NB4 (cell line): ENCODE measurements around the gene ABI1.
A peak's percentile ranks its signal among the peaks of the same experiment; 100 is the strongest.

Experiments
- DNase-seq: peaks from one replicate; pipeline ENCODE4 v3.0.0; 2010; ENCODE audit warnings: low read depth
- H3K4me3 ChIP-seq: one replicate; pipeline ENCODE4 v1.5.1; 2011; ENCODE audit warnings: mild to moderate bottlenecking, low read depth, low read length, moderate library complexity
- MYC ChIP-seq: IDR thresholded peaks from 2 replicates; pipeline ENCODE4 v1.6.1; 2011; ENCODE audit warnings: low read depth, low read length
- POLR2A ChIP-seq: IDR thresholded peaks from 2 replicates; pipeline ENCODE4 v1.6.1; 2011; ENCODE audit warnings: mild to moderate bottlenecking; ENCODE audit not compliant: insufficient read length; ENCODE audit errors: extremely low read depth
- TF ChIP-seq, protein P1 (sequence below): IDR thresholded peaks from one replicate; pipeline ENCODE4 v1.5.1; 2012; ENCODE audit warnings: low read depth, low read length
- TF ChIP-seq, protein P2 (sequence below): IDR thresholded peaks from 2 replicates; pipeline ENCODE4 v1.6.1; 2011; ENCODE audit warnings: low read depth, low read length

ABI1 gene

DNA sequence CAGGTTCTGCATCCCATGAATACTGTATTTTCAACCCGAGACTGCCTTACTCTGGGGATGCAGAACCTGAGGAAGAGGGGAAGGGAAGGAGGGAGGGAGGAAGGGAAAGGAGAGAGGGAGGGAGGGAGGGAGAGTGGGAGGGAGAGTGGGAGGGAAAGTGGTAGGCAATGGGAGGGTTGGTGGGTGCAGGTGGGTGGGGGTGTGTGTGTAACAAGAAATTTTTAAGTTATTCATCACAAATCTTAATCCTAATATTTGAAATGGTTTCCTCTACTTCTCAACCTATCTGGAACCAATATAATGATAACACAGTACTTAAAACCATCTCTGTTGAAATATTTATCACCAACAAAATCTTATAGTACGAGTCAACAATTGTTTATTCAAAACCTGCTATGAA is 95.2 kb downstream of the ABI1 start:
- TF ChIP-seq MYC (no peak), POLR2A (no peak)
- TF ChIP-seq, protein P1, sequence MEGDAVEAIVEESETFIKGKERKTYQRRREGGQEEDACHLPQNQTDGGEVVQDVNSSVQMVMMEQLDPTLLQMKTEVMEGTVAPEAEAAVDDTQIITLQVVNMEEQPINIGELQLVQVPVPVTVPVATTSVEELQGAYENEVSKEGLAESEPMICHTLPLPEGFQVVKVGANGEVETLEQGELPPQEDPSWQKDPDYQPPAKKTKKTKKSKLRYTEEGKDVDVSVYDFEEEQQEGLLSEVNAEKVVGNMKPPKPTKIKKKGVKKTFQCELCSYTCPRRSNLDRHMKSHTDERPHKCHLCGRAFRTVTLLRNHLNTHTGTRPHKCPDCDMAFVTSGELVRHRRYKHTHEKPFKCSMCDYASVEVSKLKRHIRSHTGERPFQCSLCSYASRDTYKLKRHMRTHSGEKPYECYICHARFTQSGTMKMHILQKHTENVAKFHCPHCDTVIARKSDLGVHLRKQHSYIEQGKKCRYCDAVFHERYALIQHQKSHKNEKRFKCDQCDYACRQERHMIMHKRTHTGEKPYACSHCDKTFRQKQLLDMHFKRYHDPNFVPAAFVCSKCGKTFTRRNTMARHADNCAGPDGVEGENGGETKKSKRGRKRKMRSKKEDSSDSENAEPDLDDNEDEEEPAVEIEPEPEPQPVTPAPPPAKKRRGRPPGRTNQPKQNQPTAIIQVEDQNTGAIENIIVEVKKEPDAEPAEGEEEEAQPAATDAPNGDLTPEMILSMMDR, result no peak
- TF ChIP-seq, protein P2, sequence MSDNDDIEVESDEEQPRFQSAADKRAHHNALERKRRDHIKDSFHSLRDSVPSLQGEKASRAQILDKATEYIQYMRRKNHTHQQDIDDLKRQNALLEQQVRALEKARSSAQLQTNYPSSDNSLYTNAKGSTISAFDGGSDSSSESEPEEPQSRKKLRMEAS, result no peak
- H3K4me3 ChIP-seq, result no peak overlapping the region
- DNase-seq, result no peak

DNA sequence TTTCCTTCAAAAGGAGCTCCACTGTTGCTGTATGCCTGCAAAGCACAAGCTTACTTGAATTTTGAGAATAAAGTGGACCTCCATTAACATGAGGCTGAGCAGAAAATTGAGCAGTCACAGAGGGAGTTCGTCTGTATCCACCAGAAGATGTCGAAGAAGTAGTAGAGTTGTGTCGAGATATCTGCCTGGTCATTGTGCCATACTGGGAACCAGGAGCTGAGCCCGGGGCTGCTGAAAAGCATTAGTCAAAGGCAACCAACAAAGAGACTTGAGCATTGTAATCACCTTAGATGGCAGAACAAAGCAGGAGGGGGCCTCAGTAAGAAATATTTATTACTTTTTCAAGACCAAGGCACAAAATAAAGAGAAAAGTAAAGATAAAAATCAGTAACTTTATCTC is 101.8 kb downstream of the ABI1 start:
- no peak overlapping the region for H3K4me3 ChIP-seq
- TF ChIP-seq POLR2A, result no peak
- TF ChIP-seq, protein P2, result no peak
- TF ChIP-seq MYC, result no peak
- TF ChIP-seq, protein P1, result no peak
- DNase-seq, result no peak

DNA sequence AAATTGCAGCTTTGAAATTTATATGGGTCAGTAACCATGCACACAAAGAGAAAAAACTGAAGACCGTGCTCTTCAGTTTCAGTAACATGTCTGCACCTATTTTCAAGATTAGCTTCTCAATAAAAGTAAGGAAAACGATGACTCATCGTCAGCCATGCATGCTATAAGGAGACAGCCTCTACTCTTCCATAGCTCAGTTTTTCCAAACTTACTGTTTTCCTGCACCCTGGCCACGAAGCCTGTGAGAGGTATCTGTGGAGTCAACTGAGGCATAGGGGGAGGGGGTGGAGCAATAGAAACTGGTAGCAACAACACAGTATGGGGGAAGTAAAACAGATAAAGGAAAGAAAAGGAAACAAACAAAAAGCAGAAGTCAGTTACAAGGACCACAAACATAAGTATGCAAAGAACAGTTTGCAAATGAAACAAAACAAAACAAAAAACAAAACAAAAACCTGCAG is 105.3 kb downstream of the ABI1 start:
- H3K4me3 ChIP-seq, result no peak overlapping the region
- TF ChIP-seq, protein P1, result no peak
- no peak for TF ChIP-seq POLR2A
- TF ChIP-seq, protein P2, result no peak
- TF ChIP-seq MYC, result no peak
- peak; percentile 44 for DNase-seq

DNA sequence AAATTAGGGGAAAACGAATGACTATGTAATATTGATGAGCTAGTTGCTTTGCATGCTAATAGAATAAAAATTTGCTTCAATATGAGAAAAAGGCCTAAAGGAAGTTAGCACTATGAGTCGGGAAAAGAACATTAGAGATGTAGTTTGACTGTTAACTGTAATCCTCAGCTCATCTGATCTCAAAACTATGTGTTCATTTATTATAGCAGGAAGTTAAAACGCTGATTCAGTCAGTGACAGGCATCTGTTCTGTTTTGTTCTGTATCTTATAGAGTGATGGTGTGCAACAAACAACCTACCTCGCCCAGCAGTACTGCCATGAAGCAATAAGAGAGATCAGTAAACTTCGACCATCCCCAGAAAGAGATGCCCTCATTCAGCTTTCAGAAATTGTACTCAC is 114.7 kb downstream of the ABI1 start:
- DNase-seq, result no peak
- TF ChIP-seq, protein P2, result no peak
- no peak for TF ChIP-seq MYC
- no peak for TF ChIP-seq POLR2A
- TF ChIP-seq, protein P1, result no peak
- H3K4me3 ChIP-seq, result no peak overlapping the region

DNA sequence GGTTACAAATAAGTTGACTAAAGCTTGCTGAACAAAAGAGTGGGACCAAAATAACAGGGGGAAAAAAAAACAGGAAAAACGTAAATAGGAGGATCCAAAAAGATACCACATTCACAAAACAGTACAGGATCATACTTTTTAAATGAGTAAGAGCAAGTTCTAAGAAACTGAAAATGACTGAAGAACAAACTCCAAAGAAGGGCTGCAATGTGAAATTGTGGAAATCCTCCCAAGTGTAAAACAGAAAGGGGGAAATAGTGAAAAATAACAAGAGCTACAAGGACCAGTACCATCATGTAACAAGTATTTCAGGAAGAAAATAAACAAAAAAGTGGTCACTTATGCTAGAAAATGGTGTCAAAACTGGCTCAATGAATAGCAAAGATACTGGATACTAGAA is 116.9 kb downstream of the ABI1 start:
- no peak overlapping the region for H3K4me3 ChIP-seq
- TF ChIP-seq, protein P1, result no peak
- TF ChIP-seq POLR2A (no peak), MYC (no peak)
- TF ChIP-seq, protein P2, result no peak
- no peak for DNase-seq

DNA sequence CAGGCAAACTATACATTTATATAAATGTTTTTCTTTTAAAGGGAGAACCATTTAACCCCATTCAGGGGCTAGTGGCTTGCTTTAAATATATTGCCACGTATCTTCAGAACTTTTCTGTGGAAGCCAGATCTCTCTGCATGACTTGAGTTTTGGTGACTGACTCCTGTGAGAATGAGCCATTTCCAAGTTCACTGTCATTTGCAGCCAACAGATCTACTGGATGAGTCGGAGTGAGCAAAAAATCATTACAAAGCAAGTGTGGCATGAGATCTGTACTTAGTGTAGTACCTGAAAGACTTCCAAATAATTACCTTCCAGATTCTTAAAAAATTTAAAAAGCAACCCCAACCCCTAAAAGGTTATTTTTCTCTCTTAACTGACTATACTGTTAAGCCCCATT is 117.7 kb downstream of the ABI1 start:
- no peak overlapping the region for H3K4me3 ChIP-seq
- no peak for DNase-seq
- TF ChIP-seq POLR2A (no peak), MYC (no peak)
- TF ChIP-seq, protein P2, result no peak
- TF ChIP-seq, protein P1, result no peak
